Breast epithelium (tissue), 4 donors: ENCODE results near the gene PDYN. TPM values are rescaled to one million over a fixed set of nuclear protein-coding genes. Genes with fewer than 3 reads are reported as not detected.

Experiments
- DNase-seq, 2 donors: peaks; one replicate each; pipeline ENCODE4 v3.0.0-alpha.2; 2019; ENCODE audit warnings: low spot score in 2 of 2
- H3K27ac ChIP-seq, 2 donors: fragments of 200-600 bp; sonication (generic) in 1 of 2; one replicate each; pipeline ENCODE4 v1.5.1; 2016 to 2019; ENCODE audit warnings: mild to moderate bottlenecking in 1 of 2
- H3K27me3 ChIP-seq, 2 donors: fragments of 200-600 bp; sonication (generic) in 1 of 2; one replicate each; pipeline versions ENCODE4 v1.5.1 to v1.6.0; 2017 to 2019; ENCODE audit warnings: control low read depth in 1 of 2, mild to moderate bottlenecking in 1 of 2
- H3K36me3 ChIP-seq: fragments of 200-600 bp; one replicate; pipeline ENCODE4 v1.5.1; 2019
- H3K4me1 ChIP-seq, 2 donors: fragments of 200-600 bp; sonication (generic); one replicate each; pipeline ENCODE4 v1.5.1; 2016 to 2019; ENCODE audit warnings: control low read depth in 1 of 2
- H3K4me3 ChIP-seq, 3 donors: fragments of 200-600 bp; sonication (generic); 1 replicate in 2 of 3; 2 replicates in 1 of 3; pipeline ENCODE4 v1.5.1; 2016 to 2019; ENCODE audit warnings: mild to moderate bottlenecking in 3 of 3, moderate library complexity in 2 of 3
- H3K9me3 ChIP-seq, 2 donors: fragments of 200-600 bp; sonication (generic) in 1 of 2; one replicate each; pipeline ENCODE4 v1.5.1; 2016 to 2019; ENCODE audit warnings: control low read depth in 1 of 2
- POLR2A ChIP-seq: fragments of 450-650 bp; IDR thresholded peaks from one replicate; pipeline ENCODE4 v1.6.1; 2016; ENCODE audit warnings: antibody characterized with exemption, mild to moderate bottlenecking, moderate library complexity
- POLR2AphosphoS5 ChIP-seq, 3 donors: sonication (generic); formaldehyde crosslinking; IDR thresholded peaks; one replicate each; pipeline ENCODE4 v1.6.1; 2017; ENCODE audit warnings: antibody characterized with exemption in 3 of 3
- intact Hi-C: fragments of 100-400 bp; cut with DNase I; formaldehyde crosslinking; loops from one replicate; pipeline ENCODE4 v1.15.1; 2023; ENCODE audit warnings: low total_unique reads
- total RNA-seq, 3 donors: library from RNA; depleted of rRNA; stranded (reverse); fragments of >200 nt; gene quantifications; one replicate each; pipeline ENCODE4 v1.1.0, GENCODE V29; 2016
- TF ChIP-seq, protein P1 (sequence below), 3 donors: fragments of 450-650 bp; IDR thresholded peaks; one replicate each; pipeline ENCODE4 v1.5.1; 2016 to 2017; ENCODE audit warnings: antibody characterized with exemption in 3 of 3, mild to moderate bottlenecking in 3 of 3, moderate library complexity in 3 of 3

PDYN gene
- total RNA-seq, 3 donors from 2014 or later, result not detected

DNA sequence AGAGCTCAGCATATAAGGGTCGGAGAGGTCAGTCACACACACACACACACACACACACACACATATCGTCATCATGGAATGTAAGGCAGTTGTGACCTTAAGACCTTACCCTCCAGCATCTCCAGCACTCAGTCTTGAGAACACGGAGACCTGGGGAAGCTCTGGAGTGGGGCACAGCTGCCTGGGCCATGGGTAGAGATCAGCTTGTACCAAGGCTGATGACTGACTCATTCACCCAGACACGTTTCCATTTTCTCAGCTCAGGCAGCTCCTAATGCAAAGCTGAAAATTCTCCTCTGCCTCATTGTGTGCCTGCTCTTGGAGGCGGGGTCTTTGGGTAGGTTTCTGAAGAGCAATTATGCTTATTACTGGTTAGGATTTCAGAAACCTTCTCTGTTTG, 38.3 kb upstream of the PDYN start:
- TF ChIP-seq, protein P1, sequence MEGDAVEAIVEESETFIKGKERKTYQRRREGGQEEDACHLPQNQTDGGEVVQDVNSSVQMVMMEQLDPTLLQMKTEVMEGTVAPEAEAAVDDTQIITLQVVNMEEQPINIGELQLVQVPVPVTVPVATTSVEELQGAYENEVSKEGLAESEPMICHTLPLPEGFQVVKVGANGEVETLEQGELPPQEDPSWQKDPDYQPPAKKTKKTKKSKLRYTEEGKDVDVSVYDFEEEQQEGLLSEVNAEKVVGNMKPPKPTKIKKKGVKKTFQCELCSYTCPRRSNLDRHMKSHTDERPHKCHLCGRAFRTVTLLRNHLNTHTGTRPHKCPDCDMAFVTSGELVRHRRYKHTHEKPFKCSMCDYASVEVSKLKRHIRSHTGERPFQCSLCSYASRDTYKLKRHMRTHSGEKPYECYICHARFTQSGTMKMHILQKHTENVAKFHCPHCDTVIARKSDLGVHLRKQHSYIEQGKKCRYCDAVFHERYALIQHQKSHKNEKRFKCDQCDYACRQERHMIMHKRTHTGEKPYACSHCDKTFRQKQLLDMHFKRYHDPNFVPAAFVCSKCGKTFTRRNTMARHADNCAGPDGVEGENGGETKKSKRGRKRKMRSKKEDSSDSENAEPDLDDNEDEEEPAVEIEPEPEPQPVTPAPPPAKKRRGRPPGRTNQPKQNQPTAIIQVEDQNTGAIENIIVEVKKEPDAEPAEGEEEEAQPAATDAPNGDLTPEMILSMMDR (IDR thresholded peaks at IDR 0.05), result no peak
- TF ChIP-seq POLR2AphosphoS5 (IDR thresholded peaks at IDR 0.05) (no peak), POLR2A (no peak)
- Histone ChIP-seq H3K4me1 (no peaks in the 10 kb centered on the region), H3K27ac (no peak overlapping the region), H3K36me3 (no peaks in the 10 kb centered on the region), H3K27me3 (peaks cover 0 to 9% of the 10 kb centered on the region in 2 donors), H3K9me3 (peaks cover 2 to 4% of the 10 kb centered on the region in 2 donors), H3K4me3 (no peak overlapping the region)
- DNase-seq, result no peak
- intact Hi-C loops, result no loop called here

DNA sequence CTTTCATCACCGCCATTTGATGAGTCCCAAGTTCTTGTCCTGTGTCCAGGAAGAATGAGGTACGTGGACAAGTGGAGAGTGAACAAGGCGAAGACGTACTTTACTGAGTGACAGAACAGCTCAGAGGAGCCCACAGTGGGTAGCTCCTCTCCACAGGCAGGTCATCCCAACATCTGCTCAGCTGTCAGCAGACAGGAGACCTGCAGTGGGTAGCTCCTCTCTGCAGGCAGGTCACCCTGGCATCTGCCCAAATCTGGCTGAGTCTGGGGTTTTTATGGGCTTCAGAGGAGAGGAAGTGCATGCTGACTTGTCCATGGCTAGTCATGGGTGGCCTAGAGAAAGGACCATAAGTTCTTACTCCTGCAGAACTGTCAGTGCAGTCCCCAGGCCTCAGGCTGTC, 32.7 kb upstream of the PDYN start:
- Histone ChIP-seq H3K36me3 (no peaks in the 10 kb centered on the region), H3K4me3 (no peak overlapping the region), H3K27ac (no peak overlapping the region), H3K9me3 (peaks cover 14 to 16% of the 10 kb centered on the region in 2 donors), H3K27me3 (peaks cover 0 to 5% of the 10 kb centered on the region in 2 donors), H3K4me1 (no peaks in the 10 kb centered on the region)
- no peak for DNase-seq
- TF ChIP-seq POLR2AphosphoS5 (IDR thresholded peaks at IDR 0.05) (no peak), POLR2A (no peak)
- intact Hi-C loops, result no loop called here

DNA sequence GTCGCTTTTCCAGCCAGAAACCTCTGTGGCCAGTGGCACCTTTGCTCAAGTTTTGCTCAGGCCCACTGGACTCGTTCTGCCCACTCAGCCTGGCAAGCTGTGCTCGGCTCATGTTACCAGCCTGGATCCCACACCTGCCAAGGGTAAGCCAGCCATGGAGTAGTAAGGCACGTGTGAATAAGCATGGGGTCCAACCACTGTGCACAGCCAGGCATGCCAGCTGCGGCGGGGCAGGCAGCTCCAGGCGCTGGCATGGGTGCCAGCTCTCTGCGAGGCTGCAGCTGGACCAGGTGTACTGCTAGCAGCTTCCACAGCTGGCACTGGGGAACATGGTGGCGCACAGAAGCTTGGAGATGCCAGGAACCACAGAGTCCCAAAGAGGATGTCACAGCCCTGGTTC, 32.1 kb upstream of the PDYN start:
- no peaks in the 10 kb centered on the region for H3K36me3 ChIP-seq
- no peak overlapping the region for H3K4me3 ChIP-seq
- intact Hi-C loops, result no loop called here
- H3K27me3 ChIP-seq, result peaks cover 0 to 5% of the 10 kb centered on the region in 2 donors
- H3K4me1 ChIP-seq, result no peaks in the 10 kb centered on the region
- no peak for DNase-seq
- no peak overlapping the region for H3K27ac ChIP-seq
- peaks cover 14 to 16% of the 10 kb centered on the region in 2 donors for H3K9me3 ChIP-seq
- TF ChIP-seq POLR2AphosphoS5 (IDR thresholded peaks at IDR 0.05), result no peak
- TF ChIP-seq POLR2A, result no peak
- TF ChIP-seq, protein P1 (IDR thresholded peaks at IDR 0.05), result no peak

DNA sequence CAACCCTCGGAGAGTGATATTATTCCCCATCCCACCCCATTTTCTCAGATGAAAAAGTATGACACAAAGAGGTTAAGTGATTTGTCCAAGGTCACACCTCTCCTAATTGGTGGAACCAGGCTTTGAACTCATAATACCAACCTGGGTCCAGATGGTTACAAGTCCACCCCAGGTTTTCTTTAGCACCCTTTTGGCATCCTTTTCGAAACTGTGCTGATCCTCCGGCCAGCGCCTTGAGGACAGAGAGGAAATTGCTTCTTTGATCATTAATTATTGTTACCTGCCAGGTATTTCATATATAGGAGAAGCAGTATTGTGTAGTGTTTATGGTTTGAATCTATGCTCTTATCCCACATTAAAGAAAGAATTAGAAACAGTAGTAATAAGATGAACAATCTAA, 29.3 kb upstream of the PDYN start:
- peaks cover 0 to 5% of the 10 kb centered on the region in 2 donors for H3K27me3 ChIP-seq
- TF ChIP-seq, protein P1 (IDR thresholded peaks at IDR 0.05), result no peak
- TF ChIP-seq POLR2A, result no peak
- TF ChIP-seq POLR2AphosphoS5 (IDR thresholded peaks at IDR 0.05), result no peak

DNA sequence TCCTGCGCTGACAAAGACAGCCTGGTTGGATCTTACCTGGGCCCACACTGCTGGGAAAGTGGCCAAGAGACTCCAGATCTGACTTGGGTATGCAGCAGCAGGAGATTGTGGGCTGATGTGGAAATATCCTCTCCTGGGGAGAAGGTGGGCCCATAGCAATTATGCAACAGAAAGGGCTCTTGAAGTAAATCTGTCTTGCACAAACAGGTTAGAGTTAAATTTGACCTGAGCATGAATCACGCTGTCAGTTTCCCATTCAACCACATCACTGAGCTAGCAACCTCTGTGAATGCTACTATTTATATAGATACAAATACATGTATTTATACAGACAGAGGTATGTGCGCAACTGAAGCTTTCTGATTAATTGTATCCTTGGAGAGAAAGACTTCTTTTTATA, 28.3 kb upstream of the PDYN start:
- TF ChIP-seq, protein P1 (IDR thresholded peaks at IDR 0.05), result no peak
- TF ChIP-seq POLR2AphosphoS5 (IDR thresholded peaks at IDR 0.05), result no peak
- no peak for TF ChIP-seq POLR2A
- Histone ChIP-seq H3K4me1 (no peaks in the 10 kb centered on the region), H3K27me3 (peaks cover 0 to 5% of the 10 kb centered on the region in 2 donors), H3K27ac (no peak overlapping the region), H3K4me3 (no peak overlapping the region), H3K36me3 (no peaks in the 10 kb centered on the region), H3K9me3 (peaks cover 12 to 13% of the 10 kb centered on the region in 2 donors)
- no peak for DNase-seq
- intact Hi-C loops, result no loop called here

More for the DNA sequence above, 29.3 kb upstream of the PDYN start:
- Histone ChIP-seq H3K36me3 (no peaks in the 10 kb centered on the region), H3K9me3 (peaks cover 14 to 16% of the 10 kb centered on the region in 2 donors), H3K4me3 (no peak overlapping the region), H3K4me1 (no peaks in the 10 kb centered on the region), H3K27ac (no peak overlapping the region)
- no peak for DNase-seq
- intact Hi-C loops, result no loop called here

DNA sequence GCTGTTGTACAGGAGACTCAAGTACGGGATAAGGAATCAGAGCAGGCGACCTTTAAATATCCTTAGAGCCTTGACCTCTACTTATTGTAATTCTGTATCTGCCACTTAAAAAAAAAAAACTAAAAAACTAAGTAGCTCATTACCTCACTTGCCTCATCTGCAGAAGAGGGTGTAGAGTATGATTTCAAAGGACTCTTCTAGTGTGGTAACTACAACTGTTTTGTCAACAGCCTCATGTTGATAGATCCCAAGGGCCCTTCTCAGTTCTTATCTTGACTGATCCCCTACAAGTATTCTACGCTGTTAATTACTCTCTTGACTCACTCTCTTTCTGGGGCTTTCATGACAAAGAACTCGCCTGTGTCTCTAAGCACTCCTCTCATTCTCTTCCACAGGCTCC, 16.7 kb upstream of the PDYN start:
- no peak for DNase-seq
- Histone ChIP-seq H3K4me3 (no peak overlapping the region), H3K9me3 (no peaks in the 10 kb centered on the region), H3K36me3 (no peaks in the 10 kb centered on the region), H3K27ac (no peak overlapping the region), H3K27me3 (peaks cover 0 to 18% of the 10 kb centered on the region in 2 donors), H3K4me1 (no peaks in the 10 kb centered on the region)
- no peak for TF ChIP-seq POLR2A
- TF ChIP-seq, protein P1 (IDR thresholded peaks at IDR 0.05), result no peak
- no peak for TF ChIP-seq POLR2AphosphoS5 (IDR thresholded peaks at IDR 0.05)
- intact Hi-C loops, result no loop called here
